Measurements from ENCODE around the gene ZNF613. TPM values are rescaled to one million over a fixed set of nuclear protein-coding genes. Genes with fewer than 3 reads are reported as not detected.

The ZNF613 gene
- polyA plus RNA-seq, 4 donors, result 11.9 to 16.2 (median 12.5) TPM

GRCh38 chr19:51994048-51994644 lies 66.9 kb downstream of the ZNF613 start:
- DNase-seq (ENCODE audit: low read depth in 4 of 4, low spot score in 3 of 4), result no peak

Other genes starting within 250 kb of the ZNF613 start
- 10 to 100 TPM; 12.9 to 29.4 (median 16.6) TPM for gene SPACA6, start 234.1 kb upstream of the ZNF613 start, polyA plus RNA-seq (ENCODE audit: insufficient read length in 4 of 4)
- under 1 TPM in 2 of 4 donors, not detected in 2; 0.09 to 0.37 TPM for gene HAS1, start 203.5 kb upstream of the ZNF613 start, polyA plus RNA-seq (ENCODE audit: insufficient read length in 4 of 4)
- gene FPR1, start 175.6 kb upstream of the ZNF613 start, polyA plus RNA-seq (ENCODE audit: insufficient read length in 4 of 4), result 1 to 10 TPM in 3 of 4 donors, under 1 TPM in 1; 0.80 to 5.2 (median 2.4) TPM
- gene FPR2, start 166.3 kb upstream of the ZNF613 start, polyA plus RNA-seq (ENCODE audit: insufficient read length in 4 of 4), result under 1 TPM; 0.11 to 0.68 (median 0.34) TPM
- 1 to 10 TPM in 1 of 4 donors, under 1 TPM in 3; 0.27 to 1.2 (median 0.51) TPM for gene FPR3, start 132.3 kb upstream of the ZNF613 start, polyA plus RNA-seq (ENCODE audit: insufficient read length in 4 of 4)
- 10 to 100 TPM; 31.1 to 48.6 (median 44.1) TPM for gene ZNF577, start 39.5 kb upstream of the ZNF613 start, polyA plus RNA-seq (ENCODE audit: insufficient read length in 4 of 4)
- 10 to 100 TPM; 20.0 to 30.6 (median 26.9) TPM for gene ZNF649, start 22.5 kb upstream of the ZNF613 start, polyA plus RNA-seq (ENCODE audit: insufficient read length in 4 of 4)
- 10 to 100 TPM; 15.4 to 21.1 (median 19.8) TPM for gene ZNF350, start 59.4 kb downstream of the ZNF613 start, polyA plus RNA-seq (ENCODE audit: insufficient read length in 4 of 4)
- gene ZNF615, start 80.7 kb downstream of the ZNF613 start, polyA plus RNA-seq (ENCODE audit: insufficient read length in 4 of 4), result 10 to 100 TPM; 18.3 to 19.1 (median 18.8) TPM
- gene ZNF614, start 100.9 kb downstream of the ZNF613 start, polyA plus RNA-seq (ENCODE audit: insufficient read length in 4 of 4), result 10 to 100 TPM; 15.5 to 19.4 (median 17.5) TPM
- 10 to 100 TPM; 20.4 to 23.9 (median 23.0) TPM for gene ZNF432, start 121.4 kb downstream of the ZNF613 start, polyA plus RNA-seq (ENCODE audit: insufficient read length in 4 of 4)
- gene ZNF841, start 168.3 kb downstream of the ZNF613 start, polyA plus RNA-seq (ENCODE audit: insufficient read length in 4 of 4), result 10 to 100 TPM; 15.7 to 20.7 (median 17.5) TPM
- gene ZNF616, start 212.5 kb downstream of the ZNF613 start, polyA plus RNA-seq (ENCODE audit: insufficient read length in 4 of 4), result 10 to 100 TPM; 17.7 to 23.2 (median 19.7) TPM
- gene ZNF836, start 244.1 kb downstream of the ZNF613 start, polyA plus RNA-seq (ENCODE audit: insufficient read length in 4 of 4), result 10 to 100 TPM; 15.4 to 23.4 (median 16.7) TPM

Measured in left renal pelvis (tissue), 4 donors.